ENCODE measurements around the gene CNTNAP5. TPM values are rescaled to one million over a fixed set of nuclear protein-coding genes. Genes with fewer than 3 reads are reported as not detected.

CNTNAP5 gene
- total RNA-seq, 4 donors from 2014 or later: 0.17 TPM; not detected in 3

GRCh38 chr2:124112966-124113365 lies 87.9 kb downstream of the CNTNAP5 start:
- 65% methylated on average over 2 of the region's 2 CpGs for WGBS

GRCh38 chr2:124120246-124120645 lies 95.2 kb downstream of the CNTNAP5 start:
- TF ChIP-seq CTCF (IDR thresholded peaks at IDR 0.05) (no peak), EP300 (IDR thresholded peaks at IDR 0.05) (no peak), POLR2AphosphoS5 (IDR thresholded peaks at IDR 0.05) (no peak), POLR2A (IDR thresholded peaks at IDR 0.05; ENCODE audit: low read depth) (no peak)
- DNase-seq (ENCODE audit: extremely low spot score): no peak
- no peak overlapping the region for H3K4me3 ChIP-seq
- no peaks in the 10 kb centered on the region for H3K27me3 ChIP-seq
- WGBS: 93% methylated on average over 1 of the region's 1 CpG
- H3K9me3 ChIP-seq: no peaks in the 10 kb centered on the region
- no peak overlapping the region for H3K27ac ChIP-seq (replicated peaks in 1 of 4)
- intact Hi-C loops (cut with DNase I): no loop called here
- H3K36me3 ChIP-seq: no peaks in the 10 kb centered on the region
- H3K4me1 ChIP-seq: no peaks in the 10 kb centered on the region

More at GRCh38 chr2:124112966-124113365, 87.9 kb downstream of the CNTNAP5 start:
- intact Hi-C loops (cut with DNase I): no loop called here
- Histone ChIP-seq H3K27me3 (no peaks in the 10 kb centered on the region), H3K9me3 (no peaks in the 10 kb centered on the region), H3K36me3 (no peaks in the 10 kb centered on the region), H3K4me3 (no peak overlapping the region), H3K27ac (replicated peaks in 1 of 4) (no peak overlapping the region), H3K4me1 (no peaks in the 10 kb centered on the region)
- DNase-seq (ENCODE audit: extremely low spot score): no peak
- no peak for TF ChIP-seq EP300 (IDR thresholded peaks at IDR 0.05)
- TF ChIP-seq POLR2AphosphoS5 (IDR thresholded peaks at IDR 0.05): no peak
- TF ChIP-seq POLR2A (IDR thresholded peaks at IDR 0.05; ENCODE audit: low read depth): no peak
- TF ChIP-seq CTCF (IDR thresholded peaks at IDR 0.05): no peak

- H3K27me3 ChIP-seq: no peaks in the 10 kb centered on the region
- H3K9me3 ChIP-seq: no peaks in the 10 kb centered on the region
- intact Hi-C loops (cut with DNase I): no loop called here
- no peak overlapping the region for H3K27ac ChIP-seq (replicated peaks in 1 of 4)
- 84% methylated on average over 5 of the region's 5 CpGs for WGBS
- H3K36me3 ChIP-seq: no peaks in the 10 kb centered on the region
- no peak for DNase-seq (ENCODE audit: extremely low spot score)
- H3K4me1 ChIP-seq: no peaks in the 10 kb centered on the region
- TF ChIP-seq POLR2AphosphoS5 (IDR thresholded peaks at IDR 0.05): no peak
- TF ChIP-seq POLR2A (IDR thresholded peaks at IDR 0.05; ENCODE audit: low read depth): no peak
- TF ChIP-seq EP300 (IDR thresholded peaks at IDR 0.05): no peak
- TF ChIP-seq CTCF (IDR thresholded peaks at IDR 0.05): no peak
- H3K4me3 ChIP-seq: no peak overlapping the region
Observed at GRCh38 chr2:124121106-124121505, 96.0 kb downstream of the CNTNAP5 start.

GRCh38 chr2:124121760-124122275 lies 96.7 kb downstream of the CNTNAP5 start:
- 77% methylated on average over 3 of the region's 3 CpGs for WGBS
- TF ChIP-seq CTCF (IDR thresholded peaks at IDR 0.05): no peak
- no peak for TF ChIP-seq POLR2A (IDR thresholded peaks at IDR 0.05; ENCODE audit: low read depth)
- TF ChIP-seq EP300 (IDR thresholded peaks at IDR 0.05): no peak

GRCh38 chr2:124122340-124122739 lies 97.3 kb downstream of the CNTNAP5 start:
- Histone ChIP-seq H3K9me3 (no peaks in the 10 kb centered on the region), H3K4me1 (no peaks in the 10 kb centered on the region), H3K4me3 (no peak overlapping the region), H3K27me3 (no peaks in the 10 kb centered on the region), H3K27ac (replicated peaks in 1 of 4) (no peak overlapping the region), H3K36me3 (no peaks in the 10 kb centered on the region)
- no peak for DNase-seq (ENCODE audit: extremely low spot score)
- TF ChIP-seq CTCF (IDR thresholded peaks at IDR 0.05): no peak
- no peak for TF ChIP-seq POLR2A (IDR thresholded peaks at IDR 0.05; ENCODE audit: low read depth)
- TF ChIP-seq POLR2AphosphoS5 (IDR thresholded peaks at IDR 0.05): no peak
- TF ChIP-seq EP300 (IDR thresholded peaks at IDR 0.05): no peak
- 89% methylated on average over 1 of the region's 1 CpG for WGBS
- intact Hi-C loops (cut with DNase I): no loop called here

More at GRCh38 chr2:124121760-124122275, 96.7 kb downstream of the CNTNAP5 start:
- Histone ChIP-seq H3K9me3 (no peaks in the 10 kb centered on the region), H3K27me3 (no peaks in the 10 kb centered on the region), H3K4me1 (no peaks in the 10 kb centered on the region), H3K27ac (replicated peaks in 1 of 4) (no peak overlapping the region), H3K36me3 (no peaks in the 10 kb centered on the region), H3K4me3 (no peak overlapping the region)
- intact Hi-C loops (cut with DNase I): no loop called here
- DNase-seq (ENCODE audit: extremely low spot score): no peak

Data from esophagus muscularis mucosa (tissue), 4 donors.